ENCODE data around the gene NPLOC4.

Gene NPLOC4

DNA sequence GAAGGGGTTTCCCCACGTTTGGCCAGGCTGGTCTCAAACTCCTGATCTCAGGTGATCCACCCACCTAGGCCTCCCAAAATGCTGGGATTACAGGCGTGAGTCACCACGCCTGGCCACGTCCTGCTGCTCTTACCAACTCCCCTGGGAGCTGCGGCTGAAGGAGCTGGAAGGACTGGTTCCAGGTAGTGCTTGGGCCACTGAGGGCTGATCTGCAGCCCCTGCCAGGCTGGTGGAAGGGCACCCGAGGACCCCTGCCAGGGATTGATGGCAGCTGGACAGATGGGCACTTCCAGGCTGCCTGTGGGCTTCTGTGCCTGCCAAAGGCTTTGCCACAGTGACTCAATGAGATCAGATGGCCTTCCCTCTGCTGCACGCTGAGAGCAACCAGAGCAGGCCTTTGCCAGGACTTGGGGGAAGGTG is 27.1 kb upstream of the NPLOC4 start:
- DNase-seq (ENCODE audit: low spot score), result no peak
- in situ Hi-C loops (cut with MboI; ENCODE audit: low sequenced_read_pairs, unreplicated experiment), result no loop called here
- TF ChIP-seq, protein P1, sequence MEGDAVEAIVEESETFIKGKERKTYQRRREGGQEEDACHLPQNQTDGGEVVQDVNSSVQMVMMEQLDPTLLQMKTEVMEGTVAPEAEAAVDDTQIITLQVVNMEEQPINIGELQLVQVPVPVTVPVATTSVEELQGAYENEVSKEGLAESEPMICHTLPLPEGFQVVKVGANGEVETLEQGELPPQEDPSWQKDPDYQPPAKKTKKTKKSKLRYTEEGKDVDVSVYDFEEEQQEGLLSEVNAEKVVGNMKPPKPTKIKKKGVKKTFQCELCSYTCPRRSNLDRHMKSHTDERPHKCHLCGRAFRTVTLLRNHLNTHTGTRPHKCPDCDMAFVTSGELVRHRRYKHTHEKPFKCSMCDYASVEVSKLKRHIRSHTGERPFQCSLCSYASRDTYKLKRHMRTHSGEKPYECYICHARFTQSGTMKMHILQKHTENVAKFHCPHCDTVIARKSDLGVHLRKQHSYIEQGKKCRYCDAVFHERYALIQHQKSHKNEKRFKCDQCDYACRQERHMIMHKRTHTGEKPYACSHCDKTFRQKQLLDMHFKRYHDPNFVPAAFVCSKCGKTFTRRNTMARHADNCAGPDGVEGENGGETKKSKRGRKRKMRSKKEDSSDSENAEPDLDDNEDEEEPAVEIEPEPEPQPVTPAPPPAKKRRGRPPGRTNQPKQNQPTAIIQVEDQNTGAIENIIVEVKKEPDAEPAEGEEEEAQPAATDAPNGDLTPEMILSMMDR (IDR thresholded peaks at IDR 0.05; ENCODE audit: borderline replicate concordance, control extremely low read depth, extremely low read depth, insufficient read depth, missing control alignments), result no peak

- no peak for DNase-seq (ENCODE audit: low spot score)
- in situ Hi-C loops (cut with MboI; ENCODE audit: low sequenced_read_pairs, unreplicated experiment), result no loop called here
- TF ChIP-seq, protein P1 (IDR thresholded peaks at IDR 0.05; ENCODE audit: borderline replicate concordance, control extremely low read depth, extremely low read depth, insufficient read depth, missing control alignments), result no peak
Measured at GRCh38 chr17:81662002-81662401, 25.1 kb upstream of the NPLOC4 start.

DNA sequence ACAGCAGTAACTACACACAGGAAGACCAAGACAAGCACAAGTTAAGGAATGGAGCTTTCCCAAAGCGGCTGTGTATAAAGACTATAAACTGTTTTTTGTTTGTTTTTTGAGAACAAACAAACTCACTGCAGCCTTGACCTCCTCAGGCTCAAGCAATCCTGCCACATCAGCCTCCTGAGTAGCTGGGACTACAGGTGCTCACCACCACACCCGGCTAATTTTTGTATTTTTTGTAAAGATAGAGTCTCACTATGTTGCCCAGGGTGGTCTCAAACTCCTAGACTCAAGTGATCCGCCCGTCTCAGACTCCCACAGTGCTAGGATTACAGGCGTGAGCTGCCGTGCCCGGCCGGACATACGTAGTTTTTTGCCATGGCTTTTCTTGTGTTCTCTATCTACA is 23.5 kb upstream of the NPLOC4 start:
- DNase-seq (ENCODE audit: low spot score), result no peak
- TF ChIP-seq, protein P1 (IDR thresholded peaks at IDR 0.05; ENCODE audit: borderline replicate concordance, control extremely low read depth, extremely low read depth, insufficient read depth, missing control alignments), result no peak
- in situ Hi-C loops (cut with MboI; ENCODE audit: low sequenced_read_pairs, unreplicated experiment), result no loop called here

DNA sequence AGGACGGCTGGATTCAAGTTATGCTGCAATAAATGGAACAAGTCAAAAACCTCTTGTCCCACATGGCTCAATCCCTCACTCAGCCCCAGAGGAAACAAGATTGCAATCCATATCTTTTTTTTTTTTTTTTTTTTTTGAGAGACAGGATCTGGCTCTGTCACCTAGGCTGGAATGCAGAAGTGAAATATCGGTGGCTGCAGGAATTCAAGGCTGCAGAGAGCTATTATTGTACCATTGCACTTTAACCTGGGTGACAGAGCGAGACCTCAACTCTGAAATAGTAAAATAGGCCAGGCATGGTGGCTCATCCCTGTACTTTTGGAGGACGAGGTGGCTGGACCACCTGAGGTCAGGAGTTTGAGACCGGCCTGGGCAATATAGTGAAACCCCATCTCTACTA is 22.1 kb upstream of the NPLOC4 start:
- no peak for DNase-seq (ENCODE audit: low spot score)
- TF ChIP-seq, protein P1 (IDR thresholded peaks at IDR 0.05; ENCODE audit: borderline replicate concordance, control extremely low read depth, extremely low read depth, insufficient read depth, missing control alignments), result no peak
- in situ Hi-C loops (cut with MboI; ENCODE audit: low sequenced_read_pairs, unreplicated experiment), result no loop called here

DNA sequence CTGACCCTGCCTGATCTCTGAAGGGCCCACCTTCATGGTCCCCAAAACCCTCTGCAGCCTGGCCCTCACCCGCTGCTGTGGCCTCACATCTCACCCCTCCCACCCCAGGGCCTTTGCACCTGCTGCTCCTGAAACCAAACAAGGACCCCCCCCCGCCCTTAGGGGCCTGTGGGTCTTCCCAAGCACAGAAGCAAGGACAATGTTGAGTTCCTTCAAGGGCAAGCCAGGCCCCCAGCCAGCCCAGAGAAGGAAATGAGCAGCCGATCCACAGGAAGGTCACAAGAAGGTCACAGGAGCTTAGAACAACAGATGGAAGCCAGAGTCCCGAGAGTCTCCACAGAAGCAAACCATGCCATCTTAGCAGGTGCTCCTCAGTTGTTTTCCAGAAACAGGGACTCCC is 19.9 kb upstream of the NPLOC4 start:
- no peak for DNase-seq (ENCODE audit: low spot score)
- in situ Hi-C loops (cut with MboI; ENCODE audit: low sequenced_read_pairs, unreplicated experiment), result no loop called here
- TF ChIP-seq, protein P1 (IDR thresholded peaks at IDR 0.05; ENCODE audit: borderline replicate concordance, control extremely low read depth, extremely low read depth, insufficient read depth, missing control alignments), result no peak

DNA sequence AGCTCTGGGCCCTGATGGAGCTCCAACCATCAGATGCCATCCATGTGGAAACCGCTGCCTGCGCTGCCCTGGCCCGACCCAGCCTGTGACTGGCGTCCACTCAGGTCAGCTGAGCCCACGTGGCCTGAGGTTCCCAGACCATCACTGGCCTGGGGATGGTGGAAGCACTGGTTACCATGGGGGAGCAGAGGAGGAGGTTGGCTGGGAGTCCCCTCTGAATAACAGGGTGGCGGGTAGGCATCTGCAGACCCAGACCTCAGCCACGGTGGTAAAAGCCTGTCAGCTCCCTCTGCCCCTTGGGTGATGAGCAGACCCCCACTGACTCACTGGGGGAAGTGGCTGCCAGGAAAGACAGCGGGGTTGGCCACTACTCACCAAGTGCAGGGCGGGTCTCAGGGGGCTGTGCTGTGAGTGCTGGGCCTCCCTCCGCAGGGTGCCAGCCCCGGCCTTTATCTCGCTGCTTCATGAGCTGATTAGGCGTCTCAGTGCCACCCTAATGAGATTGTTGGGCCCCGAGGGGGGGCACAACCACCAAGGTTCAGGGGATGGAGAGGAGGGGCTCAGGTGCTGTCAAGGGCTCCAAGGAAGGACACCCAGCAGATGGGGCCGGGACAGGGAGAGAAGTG is 19.3 kb upstream of the NPLOC4 start, which contains the start of gene PDE6G:
Gene PDE6G, minus strand, starts transcription at position 425 of the 626 bp plus-strand sequence. CDS start 3,237 bp downstream, outside the sequence.
- no peak for DNase-seq (ENCODE audit: low spot score)
- in situ Hi-C loops (cut with MboI; ENCODE audit: low sequenced_read_pairs, unreplicated experiment), result no loop called here
- TF ChIP-seq, protein P1 (IDR thresholded peaks at IDR 0.05; ENCODE audit: borderline replicate concordance, control extremely low read depth, extremely low read depth, insufficient read depth, missing control alignments), result no peak
